HepG2 (cell line): ENCODE results near the gene SIT1. TPM values are rescaled to one million over a fixed set of nuclear protein-coding genes. Genes with fewer than 3 reads are reported as not detected.

Experiments
- ATF6 ChIP-seq: sonication (generic); formaldehyde crosslinking; conservative IDR thresholded peaks from 2 replicates; pipeline ENCODE4 v1.4.0; 2020; ENCODE audit warnings: missing genetic modification reagents
- CSRNP1 ChIP-seq: sonication (generic); formaldehyde crosslinking; IDR thresholded peaks from 2 replicates; pipeline ENCODE4 v1.8.1; 2023; ENCODE audit warnings: mild to moderate bottlenecking, missing genetic modification reagents
- EEA1 ChIP-seq: sonication (generic); formaldehyde crosslinking; IDR thresholded peaks from 2 replicates; pipeline ENCODE4 v1.5.1; 2020; ENCODE audit warnings: mild to moderate bottlenecking, missing genetic modification reagents, borderline replicate concordance
- FOXO4 ChIP-seq: sonication (generic); formaldehyde crosslinking; conservative IDR thresholded peaks from 2 replicates; pipeline ENCODE4 v1.8.1; 2023; ENCODE audit warnings: missing genetic modification reagents
- HDAC2 ChIP-seq: sonication (generic); formaldehyde crosslinking; IDR thresholded peaks from 2 replicates; pipeline ENCODE4 v1.4.0; 2020; ENCODE audit warnings: missing genetic modification reagents
- LCORL ChIP-seq, 2 experiments: fragments of 450-650 bp in 1 of 2; sonication (generic) in 1 of 2; formaldehyde crosslinking in 1 of 2; IDR thresholded peaks; 2 replicates each; pipeline versions ENCODE4 v1.5.0 to v1.6.1; 2017 to 2020; ENCODE audit warnings: antibody characterized with exemption in 1 of 2, missing genetic modification reagents in 1 of 2
- MLXIP ChIP-seq: sonication (generic); formaldehyde crosslinking; IDR thresholded peaks from 2 replicates; pipeline ENCODE4 v1.9.0; 2021; ENCODE audit warnings: missing genetic modification reagents, borderline replicate concordance
- PBX3 ChIP-seq: sonication (generic); formaldehyde crosslinking; IDR thresholded peaks from 2 replicates; pipeline ENCODE4 v1.8.1; 2023; ENCODE audit warnings: missing genetic modification reagents, inconsistent platforms, borderline replicate concordance
- SMAD1 ChIP-seq: sonication (generic); formaldehyde crosslinking; IDR thresholded peaks from 2 replicates; pipeline ENCODE4 v1.4.0; 2020; ENCODE audit warnings: missing genetic modification reagents, low read depth, mild to moderate bottlenecking, borderline replicate concordance
- TARDBP ChIP-seq: sonication (generic); formaldehyde crosslinking; IDR thresholded peaks from 2 replicates; pipeline ENCODE4 v1.8.0; 2022; ENCODE audit warnings: mild to moderate bottlenecking, missing genetic modification reagents
- YY1 ChIP-seq: IDR thresholded peaks from 2 replicates; pipeline ENCODE4 v1.6.1; 2011; ENCODE audit warnings: low read length, low read depth, moderate library complexity, mild to moderate bottlenecking; ENCODE audit not compliant: insufficient read depth, insufficient replicate concordance
- ZNF317 ChIP-seq: sonication (generic); formaldehyde crosslinking; IDR thresholded peaks from 2 replicates; pipeline ENCODE4 v1.5.0; 2020; ENCODE audit warnings: mild to moderate bottlenecking, missing genetic modification reagents
- ZNF382 ChIP-seq: sonication (generic); formaldehyde crosslinking; IDR thresholded peaks from 2 replicates; pipeline ENCODE4 v1.5.0; 2020; ENCODE audit warnings: missing genetic modification reagents, mild to moderate bottlenecking, borderline replicate concordance
- ZNF557 ChIP-seq: sonication (generic); formaldehyde crosslinking; IDR thresholded peaks from 2 replicates; pipeline ENCODE4 v1.4.0; 2020; ENCODE audit warnings: missing genetic modification reagents
- ZNF777 ChIP-seq: sonication (generic); formaldehyde crosslinking; IDR thresholded peaks from 2 replicates; pipeline ENCODE4 v1.4.0; 2020; ENCODE audit warnings: missing genetic modification reagents
- ZSCAN31 ChIP-seq: sonication (generic); formaldehyde crosslinking; IDR thresholded peaks from 2 replicates; pipeline ENCODE4 v1.5.0; 2020; ENCODE audit warnings: low read depth, mild to moderate bottlenecking, missing genetic modification reagents
- ZSCAN9 ChIP-seq: IDR thresholded peaks from 2 replicates; pipeline ENCODE4 v1.6.1; 2016; ENCODE audit warnings: borderline replicate concordance
- polyA plus RNA-seq, 8 experiments: library from polyadenylated mRNA; depleted of rRNA in 3 of 8; stranded (reverse) in 7 of 8; unstranded in 1 of 8; fragments of >200 nt; fragmentation: Illumina TruSeq in 4 of 8; extraction: Trizol in 4 of 8; gene quantifications; 2 replicates each; pipeline versions ENCODE4 v1.2.1 to v1.2.3, GENCODE V29; 2011 to 2016; ENCODE audit warnings: low read depth in 4 of 8, missing spikeins in 1 of 8, mixed read lengths in 1 of 8; ENCODE audit not compliant: insufficient read depth in 1 of 8
- total RNA-seq, 5 experiments: library from RNA; depleted of rRNA; stranded (reverse); fragments of >200 nt; fragmentation: Illumina TruSeq; extraction: Trizol; gene quantifications; 2 replicates each; pipeline ENCODE4 v1.2.3, GENCODE V29; 2016; ENCODE audit warnings: low read depth in 1 of 5
- TF ChIP-seq, protein P1 (sequence below): sonication (generic); formaldehyde crosslinking; IDR thresholded peaks from 2 replicates; pipeline ENCODE4 v1.4.0; 2020; ENCODE audit warnings: missing genetic modification reagents, borderline replicate concordance
- TF ChIP-seq, protein P2 (sequence below): sonication (generic); formaldehyde crosslinking; IDR thresholded peaks from 2 replicates; pipeline ENCODE4 v1.4.0; 2020; ENCODE audit warnings: missing genetic modification reagents

The SIT1 gene
- total and polyA plus RNA-seq, 2 of the 13 experiments (the other 11 are each of a cell fraction or from before 2014, with no cell fraction given): 0.09 to 6.7 TPM

GRCh38 chr9:35646153-35646532, 4.6 kb downstream of the SIT1 start (continued):
- TF ChIP-seq, protein P1, sequence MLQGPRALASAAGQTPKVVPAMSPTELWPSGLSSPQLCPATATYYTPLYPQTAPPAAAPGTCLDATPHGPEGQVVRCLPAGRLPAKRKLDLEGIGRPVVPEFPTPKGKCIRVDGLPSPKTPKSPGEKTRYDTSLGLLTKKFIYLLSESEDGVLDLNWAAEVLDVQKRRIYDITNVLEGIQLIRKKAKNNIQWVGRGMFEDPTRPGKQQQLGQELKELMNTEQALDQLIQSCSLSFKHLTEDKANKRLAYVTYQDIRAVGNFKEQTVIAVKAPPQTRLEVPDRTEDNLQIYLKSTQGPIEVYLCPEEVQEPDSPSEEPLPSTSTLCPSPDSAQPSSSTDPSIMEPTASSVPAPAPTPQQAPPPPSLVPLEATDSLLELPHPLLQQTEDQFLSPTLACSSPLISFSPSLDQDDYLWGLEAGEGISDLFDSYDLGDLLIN (CRISPR knock-in tag): no peak
- no peak for TF ChIP-seq EEA1
- TF ChIP-seq PBX3: no peak
- TF ChIP-seq ATF6 (CRISPR knock-in tag): no peak
- no peak for TF ChIP-seq ZNF382 (CRISPR knock-in tag)
- no peak for TF ChIP-seq SMAD1 (CRISPR knock-in tag)
- no peak for TF ChIP-seq TARDBP (CRISPR knock-in tag)
- TF ChIP-seq ZSCAN31 (CRISPR knock-in tag): peak; percentile 76; the same call in 1 of the 2 replicates
- no peak for TF ChIP-seq CSRNP1 (CRISPR knock-in tag)
- no peak for TF ChIP-seq ZNF557 (CRISPR knock-in tag)
- TF ChIP-seq, protein P2, sequence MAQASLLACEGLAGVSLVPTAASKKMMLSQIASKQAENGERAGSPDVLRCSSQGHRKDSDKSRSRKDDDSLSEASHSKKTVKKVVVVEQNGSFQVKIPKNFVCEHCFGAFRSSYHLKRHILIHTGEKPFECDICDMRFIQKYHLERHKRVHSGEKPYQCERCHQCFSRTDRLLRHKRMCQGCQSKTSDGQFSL (CRISPR knock-in tag): no peak
- no peak for TF ChIP-seq ZNF777 (CRISPR knock-in tag)
- 0 out of 2 replicates have a peak, but pooled peaks have one; percentile 41 for TF ChIP-seq FOXO4 (CRISPR knock-in tag)
- no peak for TF ChIP-seq LCORL (IDR thresholded peaks at IDR 0.05)
- no peak for TF ChIP-seq LCORL (CRISPR knock-in tag; IDR thresholded peaks at IDR 0.05)
- TF ChIP-seq ZSCAN9 (CRISPR knock-in tag): no peak
- 0 out of 2 replicates have a peak, but pooled peaks have one; percentile 16 for TF ChIP-seq ZNF317 (CRISPR knock-in tag)
- TF ChIP-seq YY1: no peak
- TF ChIP-seq HDAC2: no peak
- TF ChIP-seq MLXIP: no peak
